HCT116 (cell line): ENCODE results near the gene UBE2V1. TPM values are rescaled to one million over a fixed set of nuclear protein-coding genes. Genes with fewer than 3 reads are reported as not detected.

Experiments
- ATAC-seq: fragments of 200-7000 bp; cut with Tn5 transposase; 2 replicates; pipeline ENCODE4 v1.9.1; 2020; ENCODE audit warnings: mild to moderate bottlenecking, moderate library complexity
- BruUV-seq: library from RNA; stranded (reverse); fragments of 400-500 nt; replicated peaks from 2 replicates; lab custom pipeline; 2021; lab: Mats Ljungman, UMichigan
- CTCF ChIA-PET: fragments of 300-600 bp; sonication (Branson Sonifier 250); formaldehyde crosslinking; loops from one replicate; lab custom pipeline; 2021; ENCODE audit warnings: antibody characterized with exemption; lab: Charles Lee
- POLR2A ChIA-PET: fragments of 300-600, 350-600 bp; sonication (Branson Sonifier 250); formaldehyde crosslinking; loops from one replicate; lab custom pipeline; 2021; ENCODE audit warnings: antibody characterized with exemption; lab: Charles Lee
- RAD21 ChIA-PET, 2 experiments: fragments of 300-600 bp; sonication (Branson Sonifier 250); formaldehyde crosslinking; loops; one replicate each; lab custom pipeline; 2023; ENCODE audit warnings: low total read pairs in 2 of 2; ENCODE audit not compliant: uncharacterized antibody in 2 of 2, unreplicated experiment in 2 of 2, low non-redundant PET in 1 of 2; lab: Charles Lee
- DNase-seq: peaks from one replicate; pipeline ENCODE4 v3.0.0-alpha.2; 2010; ENCODE audit warnings: low read depth, low spot score
- H2AFZ ChIP-seq: fragments of 200-600 bp; shearing (Covaris generic), sonication (generic); 2 replicates; pipeline ENCODE4 v1.6.1; 2017; ENCODE audit warnings: low read depth, mixed run types, mixed read lengths, antibody characterized with exemption, low read length; ENCODE audit not compliant: poor library complexity, severe bottlenecking
- H3K27ac ChIP-seq: 2 replicates; pipeline ENCODE4 v1.5.1; 2012; ENCODE audit warnings: low read depth, low read length
- H3K27me3 ChIP-seq: fragments of 200-600 bp; sonication (generic); 2 replicates; pipeline ENCODE4 v1.6.1; 2016; ENCODE audit warnings: mixed run types, low read length, mixed read lengths; ENCODE audit not compliant: insufficient read depth
- H3K36me3 ChIP-seq, 2 experiments: fragments of 200-500 bp in 1 of 2; fragments of 200-600 bp in 1 of 2; sonication (Bioruptor generic) in 1 of 2; sonication (generic) in 1 of 2; 2 replicates each; pipeline versions ENCODE4 v1.5.1 to v1.6.1; 2014 to 2016; ENCODE audit warnings: low read length in 2 of 2, inconsistent platforms in 1 of 2, mixed read lengths in 1 of 2, mixed run types in 1 of 2; ENCODE audit not compliant: insufficient read depth in 2 of 2, control insufficient read depth in 1 of 2
- H3K4me1 ChIP-seq, 2 experiments: fragments of 200-600 bp in 1 of 2; sonication (generic) in 1 of 2; 2 replicates each; pipeline versions ENCODE4 v1.5.1 to v1.6.1; 2012 to 2017; ENCODE audit warnings: low read length in 2 of 2, inconsistent platforms in 1 of 2, mild to moderate bottlenecking in 1 of 2, mixed read lengths in 1 of 2, mixed run types in 1 of 2, moderate library complexity in 1 of 2; ENCODE audit not compliant: insufficient read depth in 2 of 2, control insufficient read depth in 1 of 2
- H3K4me2 ChIP-seq: fragments of 200-600 bp; sonication (generic); 2 replicates; pipeline ENCODE4 v1.6.1; 2017; ENCODE audit warnings: mixed run types, low read length, mixed read lengths
- H3K4me3 ChIP-seq, 2 experiments: fragments of 200-600 bp in 1 of 2; sonication (generic) in 1 of 2; replicated peaks in 1 of 2; 2 replicates each; pipeline ENCODE4 v1.5.1; 2011 to 2016; ENCODE audit warnings: low read length in 2 of 2, control low read depth in 1 of 2, low read depth in 1 of 2, mild to moderate bottlenecking in 1 of 2, mixed read lengths in 1 of 2, mixed run types in 1 of 2
- H3K79me2 ChIP-seq: fragments of 200-600 bp; sonication (generic); 2 replicates; pipeline ENCODE4 v1.6.1; 2017; ENCODE audit warnings: mild to moderate bottlenecking, mixed run types, low read length, moderate library complexity, mixed read lengths; ENCODE audit not compliant: insufficient read depth
- H3K9ac ChIP-seq: fragments of 200-600 bp; sonication (generic); 2 replicates; pipeline ENCODE4 v1.6.1; 2016; ENCODE audit warnings: low read length, mixed read lengths
- H3K9me2 ChIP-seq: fragments of 200-600 bp; sonication (generic), shearing (Covaris generic); 2 replicates; pipeline ENCODE4 v1.6.1; 2017; ENCODE audit warnings: mixed run types, mild to moderate bottlenecking, moderate library complexity; ENCODE audit not compliant: insufficient read depth
- H3K9me3 ChIP-seq, 2 experiments: fragments of 200-500 bp in 1 of 2; fragments of 200-600 bp in 1 of 2; sonication (Bioruptor generic) in 1 of 2; sonication (generic) in 1 of 2; 2 replicates each; pipeline ENCODE4 v1.6.1; 2014 to 2017; ENCODE audit warnings: low read length in 2 of 2, mixed read lengths in 2 of 2, inconsistent platforms in 1 of 2, low read depth in 1 of 2, mild to moderate bottlenecking in 1 of 2, mixed run types in 1 of 2, moderate library complexity in 1 of 2; ENCODE audit not compliant: control insufficient read depth in 1 of 2, insufficient read depth in 1 of 2
- H4K20me1 ChIP-seq: fragments of 200-600 bp; sonication (generic), shearing (Covaris generic); 2 replicates; pipeline ENCODE4 v1.6.1; 2017; ENCODE audit warnings: mixed run types, mild to moderate bottlenecking, moderate library complexity; ENCODE audit not compliant: insufficient read depth
- CBX3 ChIP-seq: IDR thresholded peaks from 2 replicates; pipeline ENCODE4 v1.6.1; 2012; ENCODE audit warnings: low read depth
- CEBPB ChIP-seq: IDR thresholded peaks from 2 replicates; pipeline ENCODE4 v1.6.1; 2012; ENCODE audit warnings: low read depth
- EGR1 ChIP-seq: IDR thresholded peaks from 2 replicates; pipeline ENCODE4 v1.6.1; 2012; ENCODE audit warnings: low read depth
- ELF1 ChIP-seq: IDR thresholded peaks from 2 replicates; pipeline ENCODE4 v1.6.1; 2012; ENCODE audit warnings: low read depth, borderline replicate concordance
- EZH2 ChIP-seq: fragments of 200-600 bp; sonication (generic); IDR thresholded peaks from 2 replicates; pipeline ENCODE4 v1.6.1; 2017; ENCODE audit warnings: antibody characterized with exemption, mixed run types
- EZH2phosphoT487 ChIP-seq: fragments of 200-600 bp; IDR thresholded peaks from 2 replicates; pipeline ENCODE4 v1.6.1; 2018; ENCODE audit warnings: antibody characterized with exemption, borderline replicate concordance
- FOSL1 ChIP-seq: IDR thresholded peaks from 2 replicates; pipeline ENCODE4 v1.6.1; 2012; ENCODE audit warnings: low read depth
- POLR2A ChIP-seq: IDR thresholded peaks from 2 replicates; pipeline ENCODE4 v1.7.0; 2011; ENCODE audit warnings: borderline replicate concordance; ENCODE audit not compliant: insufficient read depth, insufficient read length; ENCODE audit errors: extremely low read depth
- POLR2AphosphoS5 ChIP-seq: IDR thresholded peaks from 2 replicates; pipeline ENCODE4 v1.6.1; 2011; ENCODE audit warnings: mild to moderate bottlenecking, low read depth, low read length, moderate library complexity
- RAD21 ChIP-seq: IDR thresholded peaks from 2 replicates; pipeline ENCODE4 v1.6.1; 2012; ENCODE audit warnings: low read depth, mild to moderate bottlenecking
- SIN3A ChIP-seq: IDR thresholded peaks from 2 replicates; pipeline ENCODE4 v1.6.1; 2012; ENCODE audit warnings: low read depth
- SP1 ChIP-seq: IDR thresholded peaks from 2 replicates; pipeline ENCODE4 v1.6.1; 2012; ENCODE audit warnings: low read depth
- YY1 ChIP-seq: IDR thresholded peaks from 2 replicates; pipeline ENCODE4 v1.6.1; 2011; ENCODE audit warnings: low read length, low read depth, moderate library complexity, mild to moderate bottlenecking; ENCODE audit not compliant: insufficient replicate concordance; ENCODE audit errors: extremely low read depth
- ZFX ChIP-seq: fragments of 450-650 bp; IDR thresholded peaks from 2 replicates; pipeline ENCODE4 v1.6.1; 2017
- ZNF274 ChIP-seq: fragments of 200-500 bp; sonication (Bioruptor generic); IDR thresholded peaks from 2 replicates; pipeline ENCODE4 v1.6.1; 2014; ENCODE audit warnings: mild to moderate bottlenecking, low read depth, low read length, inconsistent platforms
- intact Hi-C: fragments of 100-400 bp; cut with micrococcal nuclease; formaldehyde crosslinking; loops from 2 replicates; pipeline ENCODE4 v1.10.0; 2022
- total RNA-seq: library from RNA; stranded (reverse); gene quantifications from one replicate; pipeline ENCODE4 v1.2.1, GENCODE V29; 2021; ENCODE audit not compliant: unreplicated experiment
- TF ChIP-seq, protein P1 (sequence below), 3 experiments: fragments of 200-600 bp in 1 of 3; sonication (generic) in 1 of 3; IDR thresholded peaks in 2 of 3; conservative IDR thresholded peaks in 1 of 3; 2 replicates each; pipeline ENCODE4 v1.5.1; 2012 to 2017; ENCODE audit warnings: low read depth in 2 of 3, low read length in 2 of 3, antibody characterized with exemption in 1 of 3, borderline replicate concordance in 1 of 3, control low read depth in 1 of 3, mild to moderate bottlenecking in 1 of 3, mixed read lengths in 1 of 3, mixed run types in 1 of 3, moderate library complexity in 1 of 3; ENCODE audit not compliant: insufficient read depth in 1 of 3
- TF ChIP-seq, protein P2 (sequence below): IDR thresholded peaks from 2 replicates; pipeline ENCODE4 v1.6.1; 2011; ENCODE audit warnings: mild to moderate bottlenecking, low read length, moderate library complexity; ENCODE audit not compliant: insufficient replicate concordance; ENCODE audit errors: extremely low read depth
- TF ChIP-seq, protein P3 (sequence below): IDR thresholded peaks from 2 replicates; pipeline ENCODE4 v1.6.1; 2012; ENCODE audit warnings: low read depth
- TF ChIP-seq, protein P4 (sequence below): IDR thresholded peaks from 2 replicates; pipeline ENCODE4 v1.6.1; 2012

Gene UBE2V1
- total RNA-seq, 1 experiment from 2014 or later: 114 TPM

DNA sequence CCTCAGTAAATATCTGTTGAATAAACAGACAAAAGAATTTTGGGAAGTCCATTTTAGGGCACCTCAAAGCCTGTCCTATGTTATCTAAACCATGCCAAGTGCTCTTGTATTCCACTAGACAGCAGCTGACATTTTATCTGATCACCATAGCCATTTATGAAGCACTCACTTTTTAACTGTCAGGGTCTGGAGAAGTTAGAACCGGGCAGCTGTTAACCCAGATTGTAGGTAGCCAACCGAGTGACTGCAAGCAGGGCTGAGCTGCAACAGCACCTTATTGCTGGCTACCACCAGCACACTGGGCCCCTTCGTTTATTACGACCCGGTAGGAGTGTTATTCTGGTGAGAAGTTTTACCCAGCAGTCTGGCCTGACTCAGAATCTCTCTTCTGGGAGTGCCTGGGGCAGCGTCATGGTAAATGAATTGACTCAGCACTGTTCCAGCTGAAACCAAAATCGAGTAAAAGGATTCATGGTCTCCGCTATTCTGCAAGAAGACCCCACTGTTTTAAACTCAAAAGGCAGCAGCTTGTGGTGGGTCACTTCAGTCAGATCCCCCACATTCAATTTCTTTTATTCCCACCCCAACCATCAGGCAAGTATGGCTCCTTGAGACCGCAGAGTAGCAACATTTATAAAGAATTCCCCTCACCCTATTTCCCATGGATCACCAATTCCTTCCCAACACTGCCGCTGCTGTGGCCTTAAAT lies 1.7 kb downstream of the UBE2V1 start:
- intact Hi-C loops: no loop called here
- BruUV-seq: no TSS peak
- no peak for DNase-seq

More for the DNA sequence above, 1.7 kb downstream of the UBE2V1 start:
- ATAC-seq: no peak
- no peak for TF ChIP-seq EZH2
- TF ChIP-seq CBX3: no peak
- no peak for TF ChIP-seq SIN3A
- TF ChIP-seq ZNF274: no peak
- no peak for TF ChIP-seq ZFX
- no peak for TF ChIP-seq EGR1
- TF ChIP-seq CEBPB: no peak
- no peak for TF ChIP-seq RAD21
- TF ChIP-seq POLR2A: no peak
- no peak for TF ChIP-seq FOSL1
- TF ChIP-seq EZH2phosphoT487: no peak
- no peak for TF ChIP-seq ELF1
- no peak for TF ChIP-seq POLR2AphosphoS5
- TF ChIP-seq, protein P1, sequence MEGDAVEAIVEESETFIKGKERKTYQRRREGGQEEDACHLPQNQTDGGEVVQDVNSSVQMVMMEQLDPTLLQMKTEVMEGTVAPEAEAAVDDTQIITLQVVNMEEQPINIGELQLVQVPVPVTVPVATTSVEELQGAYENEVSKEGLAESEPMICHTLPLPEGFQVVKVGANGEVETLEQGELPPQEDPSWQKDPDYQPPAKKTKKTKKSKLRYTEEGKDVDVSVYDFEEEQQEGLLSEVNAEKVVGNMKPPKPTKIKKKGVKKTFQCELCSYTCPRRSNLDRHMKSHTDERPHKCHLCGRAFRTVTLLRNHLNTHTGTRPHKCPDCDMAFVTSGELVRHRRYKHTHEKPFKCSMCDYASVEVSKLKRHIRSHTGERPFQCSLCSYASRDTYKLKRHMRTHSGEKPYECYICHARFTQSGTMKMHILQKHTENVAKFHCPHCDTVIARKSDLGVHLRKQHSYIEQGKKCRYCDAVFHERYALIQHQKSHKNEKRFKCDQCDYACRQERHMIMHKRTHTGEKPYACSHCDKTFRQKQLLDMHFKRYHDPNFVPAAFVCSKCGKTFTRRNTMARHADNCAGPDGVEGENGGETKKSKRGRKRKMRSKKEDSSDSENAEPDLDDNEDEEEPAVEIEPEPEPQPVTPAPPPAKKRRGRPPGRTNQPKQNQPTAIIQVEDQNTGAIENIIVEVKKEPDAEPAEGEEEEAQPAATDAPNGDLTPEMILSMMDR (IDR thresholded peaks at IDR 0.05 in 2 of 3, conservative IDR thresholded peaks at IDR 0.05 in 1 of 3; ENCODE audit: borderline replicate concordance in 1 of 3, insufficient read depth in 1 of 3, low read depth in 2 of 3, low read length in 2 of 3): no peak
- TF ChIP-seq, protein P2, sequence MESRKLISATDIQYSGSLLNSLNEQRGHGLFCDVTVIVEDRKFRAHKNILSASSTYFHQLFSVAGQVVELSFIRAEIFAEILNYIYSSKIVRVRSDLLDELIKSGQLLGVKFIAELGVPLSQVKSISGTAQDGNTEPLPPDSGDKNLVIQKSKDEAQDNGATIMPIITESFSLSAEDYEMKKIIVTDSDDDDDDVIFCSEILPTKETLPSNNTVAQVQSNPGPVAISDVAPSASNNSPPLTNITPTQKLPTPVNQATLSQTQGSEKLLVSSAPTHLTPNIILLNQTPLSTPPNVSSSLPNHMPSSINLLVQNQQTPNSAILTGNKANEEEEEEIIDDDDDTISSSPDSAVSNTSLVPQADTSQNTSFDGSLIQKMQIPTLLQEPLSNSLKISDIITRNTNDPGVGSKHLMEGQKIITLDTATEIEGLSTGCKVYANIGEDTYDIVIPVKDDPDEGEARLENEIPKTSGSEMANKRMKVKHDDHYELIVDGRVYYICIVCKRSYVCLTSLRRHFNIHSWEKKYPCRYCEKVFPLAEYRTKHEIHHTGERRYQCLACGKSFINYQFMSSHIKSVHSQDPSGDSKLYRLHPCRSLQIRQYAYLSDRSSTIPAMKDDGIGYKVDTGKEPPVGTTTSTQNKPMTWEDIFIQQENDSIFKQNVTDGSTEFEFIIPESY: no peak
- TF ChIP-seq, protein P3, sequence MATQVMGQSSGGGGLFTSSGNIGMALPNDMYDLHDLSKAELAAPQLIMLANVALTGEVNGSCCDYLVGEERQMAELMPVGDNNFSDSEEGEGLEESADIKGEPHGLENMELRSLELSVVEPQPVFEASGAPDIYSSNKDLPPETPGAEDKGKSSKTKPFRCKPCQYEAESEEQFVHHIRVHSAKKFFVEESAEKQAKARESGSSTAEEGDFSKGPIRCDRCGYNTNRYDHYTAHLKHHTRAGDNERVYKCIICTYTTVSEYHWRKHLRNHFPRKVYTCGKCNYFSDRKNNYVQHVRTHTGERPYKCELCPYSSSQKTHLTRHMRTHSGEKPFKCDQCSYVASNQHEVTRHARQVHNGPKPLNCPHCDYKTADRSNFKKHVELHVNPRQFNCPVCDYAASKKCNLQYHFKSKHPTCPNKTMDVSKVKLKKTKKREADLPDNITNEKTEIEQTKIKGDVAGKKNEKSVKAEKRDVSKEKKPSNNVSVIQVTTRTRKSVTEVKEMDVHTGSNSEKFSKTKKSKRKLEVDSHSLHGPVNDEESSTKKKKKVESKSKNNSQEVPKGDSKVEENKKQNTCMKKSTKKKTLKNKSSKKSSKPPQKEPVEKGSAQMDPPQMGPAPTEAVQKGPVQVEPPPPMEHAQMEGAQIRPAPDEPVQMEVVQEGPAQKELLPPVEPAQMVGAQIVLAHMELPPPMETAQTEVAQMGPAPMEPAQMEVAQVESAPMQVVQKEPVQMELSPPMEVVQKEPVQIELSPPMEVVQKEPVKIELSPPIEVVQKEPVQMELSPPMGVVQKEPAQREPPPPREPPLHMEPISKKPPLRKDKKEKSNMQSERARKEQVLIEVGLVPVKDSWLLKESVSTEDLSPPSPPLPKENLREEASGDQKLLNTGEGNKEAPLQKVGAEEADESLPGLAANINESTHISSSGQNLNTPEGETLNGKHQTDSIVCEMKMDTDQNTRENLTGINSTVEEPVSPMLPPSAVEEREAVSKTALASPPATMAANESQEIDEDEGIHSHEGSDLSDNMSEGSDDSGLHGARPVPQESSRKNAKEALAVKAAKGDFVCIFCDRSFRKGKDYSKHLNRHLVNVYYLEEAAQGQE: no peak
- no peak for TF ChIP-seq SP1
- TF ChIP-seq, protein P4, sequence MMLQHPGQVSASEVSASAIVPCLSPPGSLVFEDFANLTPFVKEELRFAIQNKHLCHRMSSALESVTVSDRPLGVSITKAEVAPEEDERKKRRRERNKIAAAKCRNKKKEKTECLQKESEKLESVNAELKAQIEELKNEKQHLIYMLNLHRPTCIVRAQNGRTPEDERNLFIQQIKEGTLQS: no peak
- TF ChIP-seq YY1: no peak
- H3K9ac ChIP-seq: peak overlapping the region; percentile 95
- no peak overlapping the region for H2AFZ ChIP-seq
- H3K27ac ChIP-seq: 0 out of 2 replicates have a peak overlapping the region, but pooled peaks have one; percentile 70
- peak overlapping the region; percentile 83 for H3K4me2 ChIP-seq
- H3K4me1 ChIP-seq: peaks cover 56 to 79% of the 10 kb centered on the region in 2 experiments
- H3K4me3 ChIP-seq: peak overlapping the region; percentile 87 to 90
- RAD21 ChIA-PET: no interaction called here
- no peaks in the 10 kb centered on the region for H3K27me3 ChIP-seq
- CTCF ChIA-PET: no interaction called here
- H3K9me3 ChIP-seq: no peaks in the 10 kb centered on the region
- peaks cover 20% of the 10 kb centered on the region; the same call in 1 of the 2 replicates for H4K20me1 ChIP-seq
- POLR2A ChIA-PET: no interaction called here
- peaks cover 2 to 14% of the 10 kb centered on the region in 2 experiments; a peak in 2 of 4 replicates for H3K36me3 ChIP-seq
- H3K9me2 ChIP-seq: no peaks in the 10 kb centered on the region
- peaks cover 67% of the 10 kb centered on the region for H3K79me2 ChIP-seq
